B cell (primary cell): ENCODE data around the gene MAD2L2. TPM values are rescaled to one million over a fixed set of nuclear protein-coding genes. Genes with fewer than 3 reads are reported as not detected.

Experiments used
- ATAC-seq: fragments of 200-7000 bp; cut with Tn5 transposase; one replicate; pipeline ENCODE4 v1.10.0; 2021; ENCODE audit warnings: low read depth, mild to moderate bottlenecking, moderate number of reproducible peaks, moderate library complexity
- CTCF ChIA-PET: fragments of 350-600 bp; sonication (Branson Sonifier 250); formaldehyde crosslinking; loops from one replicate; lab custom pipeline; 2021; ENCODE audit warnings: antibody characterized with exemption, inconsistent platforms; lab: Charles Lee
- POLR2A ChIA-PET: fragments of 350-600 bp; sonication (Branson Sonifier 250); formaldehyde crosslinking; loops from one replicate; lab custom pipeline; 2021; ENCODE audit warnings: antibody characterized with exemption; lab: Charles Lee
- DNase-seq: peaks from one replicate; pipeline ENCODE4 v3.0.0; 2013
- H2AFZ ChIP-seq: 2 replicates; pipeline ENCODE4 v1.6.1; 2012; ENCODE audit warnings: mild to moderate bottlenecking, low read depth, low read length; ENCODE audit not compliant: insufficient read depth, poor library complexity, severe bottlenecking
- H3K27ac ChIP-seq, 2 donors: 1 replicate in 1 of 2; 2 replicates in 1 of 2; pipeline ENCODE4 v1.5.1; 2012 to 2013; ENCODE audit warnings: low read length in 2 of 2, mild to moderate bottlenecking in 2 of 2, moderate library complexity in 1 of 2
- H3K27me3 ChIP-seq, 4 experiments: fragments of 200-600 bp in 1 of 4; sonication (generic) in 1 of 4; replicated peaks in 1 of 4; 1 replicate in 2 of 4; 2 replicates in 2 of 4; pipeline versions ENCODE4 v1.6.1 to v1.7.0; 2013 to 2016; ENCODE audit warnings: low read length in 3 of 4, mild to moderate bottlenecking in 2 of 4, mixed read lengths in 1 of 4, moderate library complexity in 1 of 4; ENCODE audit not compliant: insufficient read depth in 4 of 4, control insufficient read depth in 3 of 4; ENCODE audit errors: control extremely low read depth in 1 of 4
- H3K36me3 ChIP-seq, 2 experiments: replicated peaks in 1 of 2; 1 replicate in 1 of 2; 2 replicates in 1 of 2; pipeline versions ENCODE4 v1.6.1 to v1.7.1; 2013; ENCODE audit warnings: low read length in 1 of 2; ENCODE audit not compliant: insufficient read depth in 2 of 2, control insufficient read depth in 1 of 2; ENCODE audit errors: control extremely low read depth in 1 of 2, extremely low read depth in 1 of 2
- H3K4me1 ChIP-seq, 2 donors: fragments of 200-600 bp in 1 of 2; sonication (generic) in 1 of 2; 1 replicate in 1 of 2; 2 replicates in 1 of 2; pipeline versions ENCODE4 v1.5.1 to v1.6.1; 2013 to 2017; ENCODE audit warnings: low read length in 2 of 2; ENCODE audit not compliant: control insufficient read depth in 2 of 2, insufficient read depth in 2 of 2
- H3K4me2 ChIP-seq: replicated peaks from 2 replicates; pipeline ENCODE3; 2012; ENCODE audit warnings: mild to moderate bottlenecking, low read depth, low read length; ENCODE audit not compliant: poor library complexity, severe bottlenecking
- H3K4me3 ChIP-seq, 5 experiments: fragments of 200-600 bp in 1 of 5; sonication (generic) in 1 of 5; 1 replicate in 3 of 5; 2 replicates in 2 of 5; pipeline versions ENCODE4 v1.5.1 to v1.7.0; 2011 to 2016; ENCODE audit warnings: low read length in 4 of 5, mild to moderate bottlenecking in 4 of 5, low read depth in 2 of 5, control low read depth in 1 of 5, moderate library complexity in 1 of 5; ENCODE audit not compliant: insufficient read depth in 1 of 5; ENCODE audit errors: control extremely low read depth in 1 of 5, extremely low read depth in 1 of 5
- H3K79me2 ChIP-seq: fragments of 200-600 bp; sonication (generic); one replicate; pipeline ENCODE4 v1.6.0; 2016; ENCODE audit warnings: low read length; ENCODE audit not compliant: control insufficient read depth, insufficient read depth
- H3K9ac ChIP-seq: fragments of 200-600 bp; sonication (generic); 2 replicates; pipeline ENCODE4 v1.6.1; 2017; ENCODE audit warnings: mild to moderate bottlenecking, low read length, moderate library complexity
- H3K9me3 ChIP-seq, 3 donors: one replicate each; pipeline versions ENCODE4 v1.6.1 to v1.7.1; 2013; ENCODE audit warnings: low read length in 2 of 3; ENCODE audit not compliant: control insufficient read depth in 2 of 3, insufficient read depth in 1 of 3; ENCODE audit errors: control extremely low read depth in 1 of 3
- H4K20me1 ChIP-seq: 2 replicates; pipeline ENCODE4 v1.6.0; 2012; ENCODE audit warnings: mild to moderate bottlenecking, low read length; ENCODE audit not compliant: insufficient read depth, control insufficient read depth, poor library complexity, severe bottlenecking
- H3K27ac Mint-ChIP-seq: one replicate; pipeline ENCODE4 v1.8.0; 2021; ENCODE audit warnings: mixed read lengths
- H3K27me3 Mint-ChIP-seq: one replicate; pipeline ENCODE4 v1.8.0; 2021; ENCODE audit warnings: mixed read lengths
- H3K4me1 Mint-ChIP-seq: one replicate; pipeline ENCODE4 v1.8.0; 2021; ENCODE audit warnings: mixed read lengths
- H3K4me3 Mint-ChIP-seq: one replicate; pipeline ENCODE4 v1.8.0; 2021; ENCODE audit warnings: mixed read lengths
- H3K9me3 Mint-ChIP-seq: one replicate; pipeline ENCODE4 v1.8.0; 2022; ENCODE audit warnings: mixed read lengths; ENCODE audit not compliant: insufficient read depth
- EZH2 ChIP-seq: IDR thresholded peaks from 2 replicates; pipeline ENCODE4 v1.6.1; 2012; ENCODE audit warnings: borderline replicate concordance, low read depth, mild to moderate bottlenecking, moderate library complexity, low read length; ENCODE audit not compliant: insufficient read depth, poor library complexity, severe bottlenecking
- WGBS: methylation state at CpG from one replicate; pipeline ENCODE4 v1.1.5; 2013; ENCODE audit warnings: missing lambda C conversion rate; ENCODE audit not compliant: insufficient coverage; 5-methylcytosine and 5-hydroxymethylcytosine counted together
- intact Hi-C: fragments of 100-400 bp; cut with micrococcal nuclease; formaldehyde crosslinking; loops from one replicate; pipeline ENCODE4 v1.10.0; 2022
- polyA plus RNA-seq: library from polyadenylated mRNA; depleted of rRNA; stranded (reverse); fragments of >200 nt; gene quantifications from 2 replicates; pipeline ENCODE4 v1.2.3, GENCODE V29; 2012
- total RNA-seq, 2 donors: library from RNA; stranded (reverse); fragments of 120-200 nt in 1 of 2; gene quantifications; 1 replicate in 1 of 2; 2 replicates in 1 of 2; pipeline versions ENCODE4 v1.2.3 to v1.2.4, GENCODE V29; 2013 to 2022
- TF ChIP-seq, protein P1 (sequence below): fragments of 200-600 bp; IDR thresholded peaks from one replicate; pipeline ENCODE4 v1.8.0; 2022; ENCODE audit warnings: antibody characterized with exemption, mild to moderate bottlenecking

MAD2L2 gene
- total and polyA plus RNA-seq, 2 donors (not counting 1 experiment from before 2014, with no cell fraction given): 29.0 to 42.2 TPM

DNA sequence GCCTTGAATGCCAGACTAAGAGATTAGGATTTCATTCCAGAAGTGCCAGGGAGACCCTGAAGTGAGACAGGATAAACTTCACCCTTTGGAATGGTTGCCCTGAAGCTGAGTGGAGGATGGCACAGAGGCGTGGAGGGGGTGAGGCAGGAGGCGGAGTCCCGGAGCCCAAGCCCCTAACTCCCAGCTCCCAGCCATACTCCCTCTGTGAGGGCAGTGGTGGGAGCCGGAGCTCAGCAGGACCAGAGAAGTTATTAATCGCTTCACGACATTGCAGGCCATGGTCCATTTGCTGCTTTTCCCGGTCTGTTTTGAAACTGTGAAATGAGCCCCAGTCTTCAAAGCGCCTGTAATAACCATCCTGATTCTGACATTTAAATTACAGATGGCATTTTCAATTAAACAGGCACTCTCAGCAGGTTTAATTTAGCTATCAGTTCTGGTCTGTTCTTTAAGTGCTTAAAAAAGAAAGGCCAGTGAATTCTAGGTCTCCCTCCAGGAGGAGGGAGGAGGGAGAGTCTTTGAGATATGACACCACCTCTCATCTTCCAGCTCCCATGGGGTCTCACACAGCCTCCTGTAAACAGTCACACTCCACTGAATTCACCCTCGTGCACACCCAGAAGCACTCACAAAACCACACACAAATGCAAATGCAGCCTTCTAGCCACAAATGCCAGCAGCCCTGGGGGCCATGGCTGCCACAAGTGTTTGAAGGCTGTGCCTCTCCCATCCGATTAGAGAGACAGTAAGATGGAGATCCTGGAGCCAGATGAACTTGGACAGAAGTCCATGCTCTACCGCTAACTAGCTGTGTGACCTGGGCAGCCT is 46.4 kb downstream of the MAD2L2 start:
- POLR2A ChIA-PET: interaction anchor here (0.6 kb wide), 1 partner anchor 180 kb away, joined by 3 read pairs; no protein-coding TSS in a partner anchor

More for the DNA sequence above, 46.4 kb downstream of the MAD2L2 start:
- H3K27ac ChIP-seq: no peak overlapping the region
- Mint-ChIP-seq H3K4me3 (peak overlapping the region; percentile 44), H3K27ac (peak overlapping the region; percentile 20), H3K9me3 (no peaks in the 10 kb centered on the region), H3K4me1 (peaks cover 14% of the 10 kb centered on the region), H3K27me3 (peaks cover 29% of the 10 kb centered on the region)
- no peaks in the 10 kb centered on the region for H3K79me2 ChIP-seq
- peaks cover 6 to 8% of the 10 kb centered on the region in 2 donors for H3K4me1 ChIP-seq
- no peak overlapping the region for H3K4me3 ChIP-seq
- H3K36me3 ChIP-seq: no peaks in the 10 kb centered on the region
- H3K27me3 ChIP-seq: peaks cover 0 to 18% (median 0%) of the 10 kb centered on the region in 4 experiments
- intact Hi-C loops: no loop called here
- H2AFZ ChIP-seq: no peak overlapping the region
- WGBS: 69% methylated on average over 6 of the region's 11 CpGs
- no peaks in the 10 kb centered on the region for H3K9me3 ChIP-seq
- H3K9ac ChIP-seq: no peak overlapping the region
- ATAC-seq: peak; percentile 56
- H3K4me2 ChIP-seq: peak overlapping the region; percentile 30
- CTCF ChIA-PET: interaction anchor here (0.7 to 2.4 kb wide), 4 partner anchors 9 to 597 kb away, joined by 3 to 10 read pairs (median 6); no protein-coding TSS in a partner anchor
- peak; percentile 33 for DNase-seq
- TF ChIP-seq, protein P1, sequence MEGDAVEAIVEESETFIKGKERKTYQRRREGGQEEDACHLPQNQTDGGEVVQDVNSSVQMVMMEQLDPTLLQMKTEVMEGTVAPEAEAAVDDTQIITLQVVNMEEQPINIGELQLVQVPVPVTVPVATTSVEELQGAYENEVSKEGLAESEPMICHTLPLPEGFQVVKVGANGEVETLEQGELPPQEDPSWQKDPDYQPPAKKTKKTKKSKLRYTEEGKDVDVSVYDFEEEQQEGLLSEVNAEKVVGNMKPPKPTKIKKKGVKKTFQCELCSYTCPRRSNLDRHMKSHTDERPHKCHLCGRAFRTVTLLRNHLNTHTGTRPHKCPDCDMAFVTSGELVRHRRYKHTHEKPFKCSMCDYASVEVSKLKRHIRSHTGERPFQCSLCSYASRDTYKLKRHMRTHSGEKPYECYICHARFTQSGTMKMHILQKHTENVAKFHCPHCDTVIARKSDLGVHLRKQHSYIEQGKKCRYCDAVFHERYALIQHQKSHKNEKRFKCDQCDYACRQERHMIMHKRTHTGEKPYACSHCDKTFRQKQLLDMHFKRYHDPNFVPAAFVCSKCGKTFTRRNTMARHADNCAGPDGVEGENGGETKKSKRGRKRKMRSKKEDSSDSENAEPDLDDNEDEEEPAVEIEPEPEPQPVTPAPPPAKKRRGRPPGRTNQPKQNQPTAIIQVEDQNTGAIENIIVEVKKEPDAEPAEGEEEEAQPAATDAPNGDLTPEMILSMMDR: no peak
- TF ChIP-seq EZH2: no peak
- no peaks in the 10 kb centered on the region for H4K20me1 ChIP-seq
